ENCODE measurements around the gene LCA5L. TPM values are rescaled to one million over a fixed set of nuclear protein-coding genes. Genes with fewer than 3 reads are reported as not detected.
A peak's percentile ranks its signal among the peaks of the same experiment; 100 is the strongest.

Gene LCA5L
- total RNA-seq, 1 donor from 2014 or later = 3.0 TPM

- intact Hi-C loops (cut with DNase I) = no loop called here
These were observed 55.3 kb downstream of the LCA5L start for GRCh38 chr21:39390212-39390765.

GRCh38 chr21:39388811-39389155 lies 56.8 kb downstream of the LCA5L start:
- ATAC-seq = no peak
- no peak for DNase-seq
- intact Hi-C loops (cut with DNase I) = no loop called here
- H3K4me1 ChIP-seq = peaks cover 36% of the 10 kb centered on the region
- H3K36me3 ChIP-seq = peaks cover 23% of the 10 kb centered on the region
- H3K27ac ChIP-seq = no peak overlapping the region
- H3K9me3 ChIP-seq = no peaks in the 10 kb centered on the region
- no peaks in the 10 kb centered on the region for H3K27me3 ChIP-seq (ENCODE audit: low read depth)
- peak overlapping the region; percentile 54 for H3K4me3 ChIP-seq
- TF ChIP-seq CTCF (IDR thresholded peaks at IDR 0.05) = no peak

More at GRCh38 chr21:39390212-39390765, 55.3 kb downstream of the LCA5L start:
- Histone ChIP-seq H3K36me3 (peaks cover 38% of the 10 kb centered on the region), H3K27me3 (ENCODE audit: low read depth) (no peaks in the 10 kb centered on the region), H3K27ac (no peak overlapping the region), H3K4me1 (peaks cover 36% of the 10 kb centered on the region), H3K4me3 (no peak overlapping the region), H3K9me3 (no peaks in the 10 kb centered on the region)
- no peak for TF ChIP-seq CTCF (IDR thresholded peaks at IDR 0.05)
- DNase-seq = no peak
- no peak for ATAC-seq

GRCh38 chr21:39388038-39388810 lies 57.4 kb downstream of the LCA5L start:
- ATAC-seq (peak; percentile 92), DNase-seq (peak; percentile 95)
- Histone ChIP-seq H3K4me1 (peaks cover 36% of the 10 kb centered on the region), H3K4me3 (peak overlapping the region; percentile 54), H3K36me3 (peaks cover 17% of the 10 kb centered on the region), H3K27me3 (ENCODE audit: low read depth) (no peaks in the 10 kb centered on the region), H3K9me3 (no peaks in the 10 kb centered on the region), H3K27ac (peak overlapping the region; percentile 19)
- intact Hi-C loops (cut with DNase I) = no loop called here
- TF ChIP-seq CTCF (IDR thresholded peaks at IDR 0.05) = peak; percentile 97

GRCh38 chr21:39387461-39388037 lies 58.0 kb downstream of the LCA5L start:
- H3K36me3 ChIP-seq = peaks cover 11% of the 10 kb centered on the region
- no peaks in the 10 kb centered on the region for H3K9me3 ChIP-seq
- H3K27me3 ChIP-seq (ENCODE audit: low read depth) = no peaks in the 10 kb centered on the region
- peak overlapping the region; percentile 59 for H3K27ac ChIP-seq
- DNase-seq (peak; percentile 92), ATAC-seq (peak; percentile 82 to 87)
- no peak for TF ChIP-seq CTCF (IDR thresholded peaks at IDR 0.05)
- peaks cover 36% of the 10 kb centered on the region for H3K4me1 ChIP-seq
- H3K4me3 ChIP-seq = peak overlapping the region; percentile 54
- intact Hi-C loops (cut with DNase I) = no loop called here

- peaks cover 36% of the 10 kb centered on the region for H3K4me1 ChIP-seq
- no peak for TF ChIP-seq CTCF (IDR thresholded peaks at IDR 0.05)
- peaks cover 4% of the 10 kb centered on the region for H3K36me3 ChIP-seq
- DNase-seq = no peak
- peak overlapping the region; percentile 59 for H3K27ac ChIP-seq
- no peak overlapping the region for H3K4me3 ChIP-seq
- H3K9me3 ChIP-seq = no peaks in the 10 kb centered on the region
- intact Hi-C loops (cut with DNase I) = no loop called here
- H3K27me3 ChIP-seq (ENCODE audit: low read depth) = no peaks in the 10 kb centered on the region
- ATAC-seq = no peak
These were observed 58.7 kb downstream of the LCA5L start for GRCh38 chr21:39386899-39387298.

Measured in lower lobe of right lung (tissue), 2 donors.